ENCODE data around the gene SKIDA1.

GRCh38 chr10:21473541-21473940 is 51.9 kb downstream of the SKIDA1 start:
- TF ChIP-seq, protein P1, sequence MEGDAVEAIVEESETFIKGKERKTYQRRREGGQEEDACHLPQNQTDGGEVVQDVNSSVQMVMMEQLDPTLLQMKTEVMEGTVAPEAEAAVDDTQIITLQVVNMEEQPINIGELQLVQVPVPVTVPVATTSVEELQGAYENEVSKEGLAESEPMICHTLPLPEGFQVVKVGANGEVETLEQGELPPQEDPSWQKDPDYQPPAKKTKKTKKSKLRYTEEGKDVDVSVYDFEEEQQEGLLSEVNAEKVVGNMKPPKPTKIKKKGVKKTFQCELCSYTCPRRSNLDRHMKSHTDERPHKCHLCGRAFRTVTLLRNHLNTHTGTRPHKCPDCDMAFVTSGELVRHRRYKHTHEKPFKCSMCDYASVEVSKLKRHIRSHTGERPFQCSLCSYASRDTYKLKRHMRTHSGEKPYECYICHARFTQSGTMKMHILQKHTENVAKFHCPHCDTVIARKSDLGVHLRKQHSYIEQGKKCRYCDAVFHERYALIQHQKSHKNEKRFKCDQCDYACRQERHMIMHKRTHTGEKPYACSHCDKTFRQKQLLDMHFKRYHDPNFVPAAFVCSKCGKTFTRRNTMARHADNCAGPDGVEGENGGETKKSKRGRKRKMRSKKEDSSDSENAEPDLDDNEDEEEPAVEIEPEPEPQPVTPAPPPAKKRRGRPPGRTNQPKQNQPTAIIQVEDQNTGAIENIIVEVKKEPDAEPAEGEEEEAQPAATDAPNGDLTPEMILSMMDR (IDR thresholded peaks at IDR 0.05), result no peak
- no peak for TF ChIP-seq POLR2AphosphoS5 (IDR thresholded peaks at IDR 0.05)
